GM23338 (cell line): ENCODE results near the gene POMT2. TPM values are rescaled to one million over a fixed set of nuclear protein-coding genes. Genes with fewer than 3 reads are reported as not detected.
A peak's percentile ranks its signal among the peaks of the same experiment; 100 is the strongest.

Experiments
- ATAC-seq: fragments of 200-7000 bp; cut with Tn5 transposase; 3 replicates; pipeline ENCODE4 v1.9.1; 2020
- DNase-seq: peaks from one replicate; pipeline ENCODE4 v3.0.0-alpha.2; 2015; ENCODE audit warnings: low spot score
- H2AFZ ChIP-seq: fragments of 200-600 bp; sonication (generic); 2 replicates; pipeline ENCODE4 v1.8.0; 2016; ENCODE audit warnings: antibody characterized with exemption, mild to moderate bottlenecking, moderate library complexity
- H3F3A ChIP-seq: fragments of 200-600 bp; sonication (generic); replicated peaks from 2 replicates; pipeline ENCODE4 v1.8.0; 2017; ENCODE audit warnings: antibody characterized with exemption, mixed run types, low read depth
- H3K27ac ChIP-seq: fragments of 200-600 bp; sonication (generic); 2 replicates; pipeline ENCODE4 v1.6.1; 2016; ENCODE audit warnings: low read depth
- H3K27me3 ChIP-seq: fragments of 200-600 bp; sonication (generic); 2 replicates; pipeline ENCODE4 v1.8.0; 2016; ENCODE audit warnings: mild to moderate bottlenecking, mixed run types, moderate library complexity; ENCODE audit not compliant: insufficient read depth
- H3K36me3 ChIP-seq: fragments of 200-600 bp; sonication (generic); 2 replicates; pipeline ENCODE4 v1.8.0; 2016; ENCODE audit warnings: mild to moderate bottlenecking; ENCODE audit not compliant: insufficient read depth
- H3K4me1 ChIP-seq: fragments of 200-600 bp; sonication (generic); 2 replicates; pipeline ENCODE4 v1.8.0; 2016; ENCODE audit warnings: mild to moderate bottlenecking, moderate library complexity; ENCODE audit not compliant: insufficient read depth
- H3K4me2 ChIP-seq: fragments of 200-600 bp; sonication (generic); 2 replicates; pipeline ENCODE4 v1.7.1; 2017; ENCODE audit warnings: mixed run types
- H3K4me3 ChIP-seq: fragments of 200-600 bp; sonication (generic); 2 replicates; pipeline ENCODE4 v1.6.1; 2016; ENCODE audit warnings: mixed run types
- H3K79me2 ChIP-seq: fragments of 200-600 bp; sonication (generic); replicated peaks from 2 replicates; pipeline ENCODE4 v1.8.0; 2017; ENCODE audit warnings: mild to moderate bottlenecking; ENCODE audit not compliant: insufficient read depth
- H3K9me2 ChIP-seq: fragments of 200-600 bp; sonication (generic); 2 replicates; pipeline ENCODE4 v1.8.0; 2017; ENCODE audit not compliant: insufficient read depth
- H4K20me1 ChIP-seq: fragments of 200-600 bp; sonication (generic); replicated peaks from 2 replicates; pipeline ENCODE4 v1.8.0; 2017; ENCODE audit warnings: mild to moderate bottlenecking; ENCODE audit not compliant: insufficient read depth
- H3K27ac Mint-ChIP-seq: 2 replicates; pipeline ENCODE4 v1.8.0; 2020; ENCODE audit warnings: inconsistent platforms, mild to moderate bottlenecking, moderate library complexity, mixed read lengths
- H3K27me3 Mint-ChIP-seq: 3 replicates; pipeline ENCODE4 v1.8.0; 2022; ENCODE audit warnings: low read depth, mild to moderate bottlenecking, moderate library complexity, mixed read lengths, inconsistent platforms; ENCODE audit not compliant: insufficient read depth, poor library complexity
- H3K36me3 Mint-ChIP-seq: 3 replicates; pipeline ENCODE4 v1.8.0; 2021; ENCODE audit warnings: low read depth, mild to moderate bottlenecking, inconsistent platforms, moderate library complexity, mixed read lengths
- H3K4me1 Mint-ChIP-seq: 3 replicates; pipeline ENCODE4 v1.8.0; 2020; ENCODE audit warnings: mild to moderate bottlenecking, inconsistent platforms, mixed read lengths
- H3K4me3 Mint-ChIP-seq: 3 replicates; pipeline ENCODE4 v1.8.0; 2021; ENCODE audit warnings: moderate library complexity, mild to moderate bottlenecking, inconsistent platforms, mixed read lengths
- H3K9me3 Mint-ChIP-seq: 3 replicates; pipeline ENCODE4 v1.8.0; 2020; ENCODE audit warnings: moderate library complexity, mild to moderate bottlenecking, inconsistent platforms, mixed read lengths
- CREB1 ChIP-seq: fragments of 250-450 bp; sonication (Bioruptor Pico); IDR thresholded peaks from 2 replicates; pipeline ENCODE4 v1.5.0; 2020; ENCODE audit warnings: low read depth, mild to moderate bottlenecking, moderate library complexity
- EZH2 ChIP-seq: fragments of 200-600 bp; sonication (generic); IDR thresholded peaks from one replicate; pipeline ENCODE4 v1.8.0; 2017; ENCODE audit warnings: antibody characterized with exemption, mild to moderate bottlenecking, low read depth; ENCODE audit not compliant: unreplicated experiment
- EZH2phosphoT487 ChIP-seq: fragments of 200-600 bp; sonication (generic); IDR thresholded peaks from one replicate; pipeline ENCODE4 v1.8.1; 2018; ENCODE audit warnings: antibody characterized with exemption; ENCODE audit not compliant: unreplicated experiment
- JUNB ChIP-seq: IDR thresholded peaks from one replicate; pipeline ENCODE4 v1.6.1; 2016; ENCODE audit warnings: antibody characterized with exemption; ENCODE audit not compliant: unreplicated experiment
- NANOG ChIP-seq: IDR thresholded peaks from 2 replicates; pipeline ENCODE4 v1.6.1; 2016; ENCODE audit warnings: antibody characterized with exemption, borderline replicate concordance
- POLR2AphosphoS5 ChIP-seq: IDR thresholded peaks from 2 replicates; pipeline ENCODE4 v1.6.1; 2016; ENCODE audit warnings: antibody characterized with exemption, low read depth
- STAT1 ChIP-seq: IDR thresholded peaks from one replicate; pipeline ENCODE4 v1.6.1; 2016; ENCODE audit warnings: antibody characterized with exemption; ENCODE audit not compliant: unreplicated experiment
- ZNF114 ChIP-seq: fragments of 250-450 bp; sonication (Bioruptor Pico); IDR thresholded peaks from 2 replicates; pipeline ENCODE4 v1.5.0; 2020; ENCODE audit warnings: mild to moderate bottlenecking, moderate library complexity
- long read RNA-seq: library from polyadenylated mRNA; unstranded; transcript quantifications from one replicate; pipeline ENCODE4 v2.0.0, GENCODE V29; 2020; ENCODE audit not compliant: unreplicated experiment
- polyA plus RNA-seq: library from polyadenylated mRNA; unstranded; fragments of >200 nt; fragmentation: Nextera tagmentation; extraction: Ambion mirVana; gene quantifications from 2 replicates; pipeline ENCODE4 v1.2.1, GENCODE V29; 2016
- total RNA-seq: library from RNA; depleted of rRNA; stranded (reverse); fragments of >200 nt; shearing (Covaris generic); gene quantifications from 2 replicates; pipeline ENCODE4 v1.2.3, GENCODE V29; 2014; rRNA removed
- TF ChIP-seq, protein P1 (sequence below), 2 experiments: fragments of 200-600 bp in 1 of 2; sonication (generic) in 1 of 2; conservative IDR thresholded peaks; 2 replicates each; pipeline versions ENCODE4 v1.5.1 to v1.6.1; 2016 to 2017; ENCODE audit warnings: antibody characterized with exemption in 2 of 2, low read depth in 2 of 2, mild to moderate bottlenecking in 2 of 2, moderate library complexity in 1 of 2
- TF ChIP-seq, protein P2 (sequence below): IDR thresholded peaks from 2 replicates; pipeline ENCODE4 v1.6.1; 2016; ENCODE audit warnings: antibody characterized with exemption

Gene POMT2, protein sequence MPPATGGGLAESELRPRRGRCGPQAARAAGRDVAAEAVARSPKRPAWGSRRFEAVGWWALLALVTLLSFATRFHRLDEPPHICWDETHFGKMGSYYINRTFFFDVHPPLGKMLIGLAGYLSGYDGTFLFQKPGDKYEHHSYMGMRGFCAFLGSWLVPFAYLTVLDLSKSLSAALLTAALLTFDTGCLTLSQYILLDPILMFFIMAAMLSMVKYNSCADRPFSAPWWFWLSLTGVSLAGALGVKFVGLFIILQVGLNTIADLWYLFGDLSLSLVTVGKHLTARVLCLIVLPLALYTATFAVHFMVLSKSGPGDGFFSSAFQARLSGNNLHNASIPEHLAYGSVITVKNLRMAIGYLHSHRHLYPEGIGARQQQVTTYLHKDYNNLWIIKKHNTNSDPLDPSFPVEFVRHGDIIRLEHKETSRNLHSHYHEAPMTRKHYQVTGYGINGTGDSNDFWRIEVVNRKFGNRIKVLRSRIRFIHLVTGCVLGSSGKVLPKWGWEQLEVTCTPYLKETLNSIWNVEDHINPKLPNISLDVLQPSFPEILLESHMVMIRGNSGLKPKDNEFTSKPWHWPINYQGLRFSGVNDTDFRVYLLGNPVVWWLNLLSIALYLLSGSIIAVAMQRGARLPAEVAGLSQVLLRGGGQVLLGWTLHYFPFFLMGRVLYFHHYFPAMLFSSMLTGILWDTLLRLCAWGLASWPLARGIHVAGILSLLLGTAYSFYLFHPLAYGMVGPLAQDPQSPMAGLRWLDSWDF
- 29.9 and 35.4 TPM in 2 replicates for total RNA-seq
- 20.5 and 24.3 TPM in 2 replicates for polyA plus RNA-seq
- long read RNA-seq, partial matches to known transcripts: 1 of 6 reads
- long read RNA-seq, other reads (novel, unspliced or antisense): 5 of 6 reads

DNA sequence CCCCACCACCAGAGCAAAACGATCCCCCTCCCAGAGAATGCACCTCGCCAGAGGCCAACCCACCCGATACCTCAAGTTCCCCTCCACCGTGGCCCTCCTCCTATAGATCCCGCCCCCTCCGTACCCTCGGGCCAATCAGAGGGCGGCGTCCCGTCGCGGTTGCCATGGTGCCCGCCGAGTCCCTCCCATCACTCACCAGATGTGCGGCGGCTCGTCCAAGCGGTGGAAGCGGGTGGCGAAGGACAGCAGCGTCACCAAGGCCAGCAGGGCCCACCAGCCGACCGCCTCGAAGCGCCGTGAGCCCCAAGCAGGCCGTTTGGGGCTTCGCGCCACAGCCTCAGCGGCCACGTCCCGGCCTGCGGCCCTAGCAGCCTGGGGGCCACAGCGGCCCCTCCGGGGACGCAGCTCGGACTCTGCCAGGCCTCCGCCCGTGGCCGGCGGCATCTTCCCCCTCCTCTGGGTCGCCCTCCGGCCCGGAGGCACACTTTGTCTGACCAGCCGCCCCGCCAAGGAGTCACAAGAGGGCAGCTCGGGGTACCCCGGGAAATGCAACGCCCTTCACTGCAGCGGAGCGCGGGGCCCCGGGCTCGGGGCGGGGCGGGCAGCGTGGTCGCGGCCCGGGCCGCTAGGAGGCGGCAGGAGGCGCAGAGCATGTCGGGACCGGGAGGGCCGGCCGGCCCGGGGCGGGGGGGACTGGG lies at the start of gene POMT2:
Gene POMT2, minus strand, starts transcription at position 646 of the 698 bp plus-strand sequence. Its CDS starts 202 bp downstream, at position 444.
- ATAC-seq (peak; percentile 72), DNase-seq (peak; percentile 98)
- peak within 1 kb of the TSS; percentile 100 for H3K27ac Mint-ChIP-seq
- H3K4me2 ChIP-seq: peak within 1 kb of the TSS; percentile 93
- peaks cover 46% of the 10 kb centered on the region for H3K4me1 Mint-ChIP-seq
- peaks cover 11% of the 10 kb centered on the region for H3K27me3 Mint-ChIP-seq
- no peaks in the 10 kb centered on the region for H3K9me2 ChIP-seq
- H3K27ac ChIP-seq: peak within 1 kb of the TSS; percentile 99
- H2AFZ ChIP-seq: peak within 1 kb of the TSS; percentile 98
- H3K79me2 ChIP-seq: peaks cover 34% of the 10 kb centered on the region
- H3F3A ChIP-seq: peaks cover 7% of the 10 kb centered on the region; the same call in 1 of the 2 replicates
- H3K27me3 ChIP-seq: no peaks in the 10 kb centered on the region
- H3K4me3 ChIP-seq: peak within 1 kb of the TSS; percentile 94
- no peaks in the 10 kb centered on the region for H3K9me3 Mint-ChIP-seq
- peak within 1 kb of the TSS; percentile 97 for H3K4me3 Mint-ChIP-seq
- no peak for TF ChIP-seq EZH2
- TF ChIP-seq, protein P1, sequence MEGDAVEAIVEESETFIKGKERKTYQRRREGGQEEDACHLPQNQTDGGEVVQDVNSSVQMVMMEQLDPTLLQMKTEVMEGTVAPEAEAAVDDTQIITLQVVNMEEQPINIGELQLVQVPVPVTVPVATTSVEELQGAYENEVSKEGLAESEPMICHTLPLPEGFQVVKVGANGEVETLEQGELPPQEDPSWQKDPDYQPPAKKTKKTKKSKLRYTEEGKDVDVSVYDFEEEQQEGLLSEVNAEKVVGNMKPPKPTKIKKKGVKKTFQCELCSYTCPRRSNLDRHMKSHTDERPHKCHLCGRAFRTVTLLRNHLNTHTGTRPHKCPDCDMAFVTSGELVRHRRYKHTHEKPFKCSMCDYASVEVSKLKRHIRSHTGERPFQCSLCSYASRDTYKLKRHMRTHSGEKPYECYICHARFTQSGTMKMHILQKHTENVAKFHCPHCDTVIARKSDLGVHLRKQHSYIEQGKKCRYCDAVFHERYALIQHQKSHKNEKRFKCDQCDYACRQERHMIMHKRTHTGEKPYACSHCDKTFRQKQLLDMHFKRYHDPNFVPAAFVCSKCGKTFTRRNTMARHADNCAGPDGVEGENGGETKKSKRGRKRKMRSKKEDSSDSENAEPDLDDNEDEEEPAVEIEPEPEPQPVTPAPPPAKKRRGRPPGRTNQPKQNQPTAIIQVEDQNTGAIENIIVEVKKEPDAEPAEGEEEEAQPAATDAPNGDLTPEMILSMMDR (conservative IDR thresholded peaks at IDR 0.05; ENCODE audit: low read depth in 2 of 2): peak; percentile 29 to 39; a peak in 3 of 4 replicates
- TF ChIP-seq STAT1: no peak
- peak; percentile 34 for TF ChIP-seq CREB1 (CRISPR knock-in tag)
- peak; percentile 90 for TF ChIP-seq POLR2AphosphoS5
- no peaks in the 10 kb centered on the region for H4K20me1 ChIP-seq
- no peaks in the 10 kb centered on the region; the same call in 1 of the 3 replicates for H3K36me3 Mint-ChIP-seq
- no peaks in the 10 kb centered on the region for H3K36me3 ChIP-seq
- H3K4me1 ChIP-seq: peaks cover 27% of the 10 kb centered on the region

DNA sequence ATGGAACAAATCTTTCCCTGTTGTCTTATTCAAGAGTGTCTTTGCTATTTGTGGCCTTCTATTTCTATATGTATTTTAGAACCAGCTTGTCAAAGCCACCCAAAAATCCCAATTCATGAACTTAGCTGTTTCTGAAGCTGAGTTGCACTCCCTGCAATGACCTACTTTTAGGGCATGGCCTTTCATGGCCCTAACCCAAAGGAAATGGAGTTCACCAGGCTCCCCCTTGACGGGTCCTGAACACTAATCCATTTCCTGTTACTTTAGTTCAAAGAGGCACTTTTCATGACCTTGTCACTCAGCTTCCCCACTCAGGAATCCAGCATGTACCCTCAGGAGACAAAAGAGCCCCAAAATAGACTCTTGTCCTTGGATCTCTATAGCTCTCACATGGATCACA lies 48.6 kb upstream of the POMT2 start:
- Mint-ChIP-seq H3K27ac (no peak overlapping the region; the same call in 1 of the 2 replicates), H3K27me3 (no peaks in the 10 kb centered on the region), H3K36me3 (no peaks in the 10 kb centered on the region), H3K4me3 (no peak overlapping the region), H3K9me3 (no peaks in the 10 kb centered on the region; the same call in 2 of the 3 replicates), H3K4me1 (peaks cover 8% of the 10 kb centered on the region; the same call in 2 of the 3 replicates)
- Histone ChIP-seq H3K4me3 (no peak overlapping the region), H3K36me3 (no peaks in the 10 kb centered on the region), H3K4me1 (no peaks in the 10 kb centered on the region), H3K27me3 (no peaks in the 10 kb centered on the region), H3F3A (no peaks in the 10 kb centered on the region), H3K79me2 (0 out of 2 replicates have a peak, but pooled peaks cover 3% of the 10 kb centered on the region), H2AFZ (no peak overlapping the region), H3K27ac (no peak overlapping the region), H4K20me1 (no peaks in the 10 kb centered on the region), H3K4me2 (no peak overlapping the region), H3K9me2 (no peaks in the 10 kb centered on the region)
- ATAC-seq (no peak), DNase-seq (no peak)
- TF ChIP-seq, protein P2, sequence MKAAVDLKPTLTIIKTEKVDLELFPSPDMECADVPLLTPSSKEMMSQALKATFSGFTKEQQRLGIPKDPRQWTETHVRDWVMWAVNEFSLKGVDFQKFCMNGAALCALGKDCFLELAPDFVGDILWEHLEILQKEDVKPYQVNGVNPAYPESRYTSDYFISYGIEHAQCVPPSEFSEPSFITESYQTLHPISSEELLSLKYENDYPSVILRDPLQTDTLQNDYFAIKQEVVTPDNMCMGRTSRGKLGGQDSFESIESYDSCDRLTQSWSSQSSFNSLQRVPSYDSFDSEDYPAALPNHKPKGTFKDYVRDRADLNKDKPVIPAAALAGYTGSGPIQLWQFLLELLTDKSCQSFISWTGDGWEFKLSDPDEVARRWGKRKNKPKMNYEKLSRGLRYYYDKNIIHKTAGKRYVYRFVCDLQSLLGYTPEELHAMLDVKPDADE: no peak
- TF ChIP-seq EZH2phosphoT487: no peak
- TF ChIP-seq EZH2: no peak
- no peak for TF ChIP-seq STAT1
- no peak for TF ChIP-seq ZNF114 (CRISPR knock-in tag)
- TF ChIP-seq, protein P1 (conservative IDR thresholded peaks at IDR 0.05; ENCODE audit: low read depth in 2 of 2): no peak
- no peak for TF ChIP-seq JUNB
- TF ChIP-seq NANOG: no peak
